ENCODE results near the gene PDE6A. TPM values are rescaled to one million over a fixed set of nuclear protein-coding genes. Genes with fewer than 3 reads are reported as not detected.

PDE6A gene
- total RNA-seq, 1 donor from 2014 or later: not detected

DNA sequence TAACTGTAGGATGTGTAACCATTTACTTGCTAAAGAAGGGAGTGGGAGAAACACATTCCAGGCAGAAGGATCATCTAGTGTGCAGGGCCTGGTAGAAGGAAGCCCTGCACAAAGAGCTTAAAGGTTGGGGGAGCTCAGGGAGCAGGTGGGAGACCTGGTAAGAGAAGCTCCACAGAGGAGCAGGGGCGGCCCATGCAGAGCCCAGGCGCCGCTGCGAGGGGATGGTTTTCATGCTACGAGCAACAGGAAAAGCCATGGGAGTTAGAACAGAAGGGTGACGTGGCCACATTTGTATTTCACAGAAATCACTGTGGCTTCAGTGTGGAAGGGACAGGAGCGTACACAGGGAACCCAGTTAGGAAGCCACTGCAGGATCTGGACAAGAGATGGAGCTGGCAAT lies 73.1 kb downstream of the PDE6A start:
- no peak for DNase-seq (ENCODE audit: low spot score in 2 of 2)
- no peaks in the 10 kb centered on the region for H3K9me3 ChIP-seq
- no peaks in the 10 kb centered on the region for H3K36me3 ChIP-seq
- intact Hi-C loops (cut with DNase I): no loop called here
- no peak overlapping the region for H3K27ac ChIP-seq
- no peak overlapping the region for H3K4me3 ChIP-seq
- peaks cover 0 to 12% of the 10 kb centered on the region in 2 donors for H3K4me1 ChIP-seq
- no peaks in the 10 kb centered on the region for H3K27me3 ChIP-seq
- TF ChIP-seq, protein P1, sequence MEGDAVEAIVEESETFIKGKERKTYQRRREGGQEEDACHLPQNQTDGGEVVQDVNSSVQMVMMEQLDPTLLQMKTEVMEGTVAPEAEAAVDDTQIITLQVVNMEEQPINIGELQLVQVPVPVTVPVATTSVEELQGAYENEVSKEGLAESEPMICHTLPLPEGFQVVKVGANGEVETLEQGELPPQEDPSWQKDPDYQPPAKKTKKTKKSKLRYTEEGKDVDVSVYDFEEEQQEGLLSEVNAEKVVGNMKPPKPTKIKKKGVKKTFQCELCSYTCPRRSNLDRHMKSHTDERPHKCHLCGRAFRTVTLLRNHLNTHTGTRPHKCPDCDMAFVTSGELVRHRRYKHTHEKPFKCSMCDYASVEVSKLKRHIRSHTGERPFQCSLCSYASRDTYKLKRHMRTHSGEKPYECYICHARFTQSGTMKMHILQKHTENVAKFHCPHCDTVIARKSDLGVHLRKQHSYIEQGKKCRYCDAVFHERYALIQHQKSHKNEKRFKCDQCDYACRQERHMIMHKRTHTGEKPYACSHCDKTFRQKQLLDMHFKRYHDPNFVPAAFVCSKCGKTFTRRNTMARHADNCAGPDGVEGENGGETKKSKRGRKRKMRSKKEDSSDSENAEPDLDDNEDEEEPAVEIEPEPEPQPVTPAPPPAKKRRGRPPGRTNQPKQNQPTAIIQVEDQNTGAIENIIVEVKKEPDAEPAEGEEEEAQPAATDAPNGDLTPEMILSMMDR (IDR thresholded peaks at IDR 0.05): no peak

DNA sequence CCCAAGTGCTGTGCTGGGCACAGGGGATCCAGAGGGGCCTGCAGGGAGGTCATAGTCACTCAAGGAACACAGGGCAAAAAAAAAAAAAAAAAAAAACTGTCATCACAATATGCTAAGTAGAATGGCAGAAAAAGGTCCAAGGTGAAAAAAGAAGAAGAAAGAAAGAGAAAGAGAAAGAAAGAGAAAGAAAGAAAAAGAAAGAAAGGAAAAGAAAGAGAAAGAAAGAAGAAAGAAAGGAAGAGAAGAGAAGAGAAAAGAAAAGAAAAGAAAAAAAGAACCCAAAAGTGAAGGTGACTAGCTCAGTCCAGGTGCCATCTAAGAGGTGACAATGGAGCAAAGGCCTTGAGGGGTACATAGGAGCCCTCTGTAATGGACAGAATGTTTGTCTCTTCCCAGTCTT lies 73.9 kb downstream of the PDE6A start:
- no peaks in the 10 kb centered on the region for H3K27me3 ChIP-seq
- TF ChIP-seq, protein P1 (IDR thresholded peaks at IDR 0.05): no peak
- H3K27ac ChIP-seq: no peak overlapping the region
- DNase-seq (ENCODE audit: low spot score in 2 of 2): no peak
- peaks cover 0 to 12% of the 10 kb centered on the region in 2 donors for H3K4me1 ChIP-seq
- H3K9me3 ChIP-seq: no peaks in the 10 kb centered on the region
- no peak overlapping the region for H3K4me3 ChIP-seq
- H3K36me3 ChIP-seq: no peaks in the 10 kb centered on the region
- intact Hi-C loops (cut with DNase I): no loop called here

DNA sequence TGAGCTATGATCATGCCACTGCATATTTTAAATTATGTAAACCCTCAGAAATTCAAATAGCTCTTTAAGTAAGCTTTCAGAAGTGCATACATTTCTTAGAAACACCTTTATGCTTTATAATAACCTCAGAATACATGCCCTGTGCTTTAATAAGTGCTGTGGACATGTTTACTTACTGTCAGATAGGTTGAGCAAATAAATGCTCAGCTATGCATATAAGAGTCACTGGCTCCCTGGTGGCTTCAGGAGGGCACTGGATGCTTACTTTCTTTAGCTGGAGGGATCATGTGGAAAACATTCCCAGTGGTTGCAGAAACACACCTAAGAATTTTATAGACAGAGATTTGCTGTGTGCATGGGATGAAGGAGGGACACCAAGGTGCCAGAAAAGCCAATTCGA lies 74.4 kb downstream of the PDE6A start:
- intact Hi-C loops (cut with DNase I): no loop called here
- H3K4me3 ChIP-seq: no peak overlapping the region
- no peak for DNase-seq (ENCODE audit: low spot score in 2 of 2)

DNA sequence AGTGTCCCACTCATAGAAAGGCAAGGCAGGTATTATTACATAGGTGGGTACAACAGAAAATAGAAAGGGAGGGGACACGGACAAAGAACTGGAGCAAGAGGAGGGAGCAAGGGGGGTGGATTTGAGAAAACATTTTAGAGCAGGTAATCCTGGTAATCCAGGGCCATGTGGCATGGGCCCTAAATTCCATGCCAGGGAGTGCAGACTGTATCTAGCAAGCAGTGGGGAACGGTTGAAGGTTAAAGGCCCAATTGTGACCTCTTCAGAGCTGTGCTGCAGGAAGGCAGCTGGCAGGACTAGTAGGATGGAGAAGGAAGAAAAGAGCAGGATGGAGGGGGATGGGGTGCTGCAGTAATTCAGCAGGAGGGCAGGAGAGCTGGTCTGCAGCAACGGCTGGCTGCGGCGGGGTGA lies 75.2 kb downstream of the PDE6A start:
- Histone ChIP-seq H3K36me3 (no peaks in the 10 kb centered on the region), H3K4me3 (no peak overlapping the region), H3K27ac (no peak overlapping the region), H3K27me3 (no peaks in the 10 kb centered on the region), H3K9me3 (no peaks in the 10 kb centered on the region), H3K4me1 (peaks cover 0 to 12% of the 10 kb centered on the region in 2 donors)
- intact Hi-C loops (cut with DNase I): no loop called here
- no peak for DNase-seq (ENCODE audit: low spot score in 2 of 2)
- TF ChIP-seq, protein P1 (IDR thresholded peaks at IDR 0.05): no peak

More for the DNA sequence above, 74.4 kb downstream of the PDE6A start:
- Histone ChIP-seq H3K36me3 (no peaks in the 10 kb centered on the region), H3K27ac (no peak overlapping the region), H3K4me1 (peaks cover 0 to 12% of the 10 kb centered on the region in 2 donors), H3K9me3 (no peaks in the 10 kb centered on the region), H3K27me3 (no peaks in the 10 kb centered on the region)
- TF ChIP-seq, protein P1 (IDR thresholded peaks at IDR 0.05): no peak

DNA sequence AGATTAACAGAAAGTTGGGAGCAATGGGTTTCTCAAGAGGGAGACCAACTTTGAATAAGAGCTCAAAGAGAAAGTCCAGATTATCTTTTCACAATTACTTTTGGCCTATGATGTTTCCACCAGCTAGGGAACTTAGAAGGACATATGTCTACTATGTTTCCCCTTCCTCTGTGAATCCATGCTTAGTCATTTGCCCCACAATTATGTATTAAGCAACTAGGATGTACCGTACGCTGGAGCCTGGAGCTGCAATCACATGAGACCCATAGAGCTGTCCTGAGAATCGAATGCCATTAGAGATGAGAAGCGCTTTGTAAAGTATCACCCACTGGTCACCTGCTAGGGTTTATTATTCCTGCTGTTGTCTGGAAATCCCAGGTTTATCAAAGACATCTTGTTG lies 78.8 kb downstream of the PDE6A start:
- no peak for DNase-seq (ENCODE audit: low spot score in 2 of 2)
- no peak overlapping the region for H3K4me3 ChIP-seq
- intact Hi-C loops (cut with DNase I): no loop called here

More for the DNA sequence above, 78.8 kb downstream of the PDE6A start:
- H3K27ac ChIP-seq: no peak overlapping the region
- TF ChIP-seq, protein P1 (IDR thresholded peaks at IDR 0.05): no peak
- no peaks in the 10 kb centered on the region for H3K4me1 ChIP-seq
- H3K27me3 ChIP-seq: no peaks in the 10 kb centered on the region
- no peaks in the 10 kb centered on the region for H3K9me3 ChIP-seq
- no peaks in the 10 kb centered on the region for H3K36me3 ChIP-seq

Data from ascending aorta (tissue), 2 donors.